ENCODE data around the gene C1QTNF8. TPM values are rescaled to one million over a fixed set of nuclear protein-coding genes. Genes with fewer than 3 reads are reported as not detected.

C1QTNF8 gene
- total RNA-seq, 4 donors from 2014 or later = not detected

GRCh38 chr16:1047123-1047522 lies 48.9 kb downstream of the C1QTNF8 start:
- Histone ChIP-seq H3K27ac (no peak overlapping the region), H3K9me3 (no peaks in the 10 kb centered on the region), H3K27me3 (peaks cover 9 to 31% of the 10 kb centered on the region in 2 donors), H3K4me3 (no peak overlapping the region), H3K36me3 (no peaks in the 10 kb centered on the region), H3K4me1 (peaks cover 0 to 7% of the 10 kb centered on the region in 2 donors)
- intact Hi-C loops (cut with DNase I; ENCODE audit: low total_unique reads) = no loop called here
- TF ChIP-seq POLR2A (IDR thresholded peaks at IDR 0.05) (no peak), CTCF (IDR thresholded peaks at IDR 0.05) (no peak)
- no peak for DNase-seq

- TF ChIP-seq POLR2A (IDR thresholded peaks at IDR 0.05) (no peak), CTCF (IDR thresholded peaks at IDR 0.05) (no peak)
- no peak for DNase-seq
- H3K4me3 ChIP-seq = no peak overlapping the region
- intact Hi-C loops (cut with DNase I; ENCODE audit: low total_unique reads) = no loop called here
- no peak overlapping the region for H3K27ac ChIP-seq
- H3K36me3 ChIP-seq = no peaks in the 10 kb centered on the region
- peaks cover 9 to 31% of the 10 kb centered on the region in 2 donors for H3K27me3 ChIP-seq
- H3K4me1 ChIP-seq = peaks cover 0 to 7% of the 10 kb centered on the region in 2 donors
- H3K9me3 ChIP-seq = no peaks in the 10 kb centered on the region
Measured at GRCh38 chr16:1045993-1046911, 49.8 kb downstream of the C1QTNF8 start.

GRCh38 chr16:1045310-1045992 lies 50.6 kb downstream of the C1QTNF8 start:
- peaks cover 9 to 31% of the 10 kb centered on the region in 2 donors for H3K27me3 ChIP-seq
- H3K27ac ChIP-seq = no peak overlapping the region
- no peaks in the 10 kb centered on the region for H3K36me3 ChIP-seq
- peaks cover 0 to 7% of the 10 kb centered on the region in 2 donors for H3K4me1 ChIP-seq
- no peak for DNase-seq
- intact Hi-C loops (cut with DNase I; ENCODE audit: low total_unique reads) = no loop called here
- H3K4me3 ChIP-seq = no peak overlapping the region
- H3K9me3 ChIP-seq = no peaks in the 10 kb centered on the region
- TF ChIP-seq POLR2A (IDR thresholded peaks at IDR 0.05) (no peak), CTCF (IDR thresholded peaks at IDR 0.05) (no peak)

- Histone ChIP-seq H3K4me3 (no peak overlapping the region), H3K9me3 (no peaks in the 10 kb centered on the region), H3K4me1 (peaks cover 0 to 7% of the 10 kb centered on the region in 2 donors), H3K27me3 (peaks cover 9 to 31% of the 10 kb centered on the region in 2 donors), H3K27ac (no peak overlapping the region), H3K36me3 (no peaks in the 10 kb centered on the region)
- TF ChIP-seq CTCF (IDR thresholded peaks at IDR 0.05) = no peak
- TF ChIP-seq POLR2A (IDR thresholded peaks at IDR 0.05) = no peak
- DNase-seq = no peak
- intact Hi-C loops (cut with DNase I; ENCODE audit: low total_unique reads) = no loop called here
Measured at GRCh38 chr16:1044460-1045309, 51.4 kb downstream of the C1QTNF8 start.
